GM19099 (cell line): ENCODE results near the gene KIF4B.

Experiments
- POLR2A ChIP-seq: IDR thresholded peaks from 3 replicates; pipeline ENCODE4 v1.6.1; 2011; ENCODE audit warnings: low read depth; ENCODE audit not compliant: insufficient read length; ENCODE audit errors: extremely low read depth

Gene KIF4B

GRCh38 chr5:155013526-155013925 is at the start of gene KIF4B:
Gene KIF4B, plus strand, starts transcription at chr5:155013755. Its CDS starts 105 bp downstream, at chr5:155013860.
- no peak for TF ChIP-seq POLR2A

GRCh38 chr5:154966081-154966841 is 47.3 kb upstream of the KIF4B start:
- TF ChIP-seq POLR2A, result no peak

GRCh38 chr5:154966874-154967273 is 46.7 kb upstream of the KIF4B start:
- no peak for TF ChIP-seq POLR2A

GRCh38 chr5:154967421-154968024 is 46.0 kb upstream of the KIF4B start:
- no peak for TF ChIP-seq POLR2A

- no peak for TF ChIP-seq POLR2A
Measured at GRCh38 chr5:154968953-154969352, 44.6 kb upstream of the KIF4B start.

GRCh38 chr5:154970759-154971158 is 42.8 kb upstream of the KIF4B start:
- TF ChIP-seq POLR2A, result no peak

GRCh38 chr5:154971501-154971900 is 42.1 kb upstream of the KIF4B start:
- no peak for TF ChIP-seq POLR2A

GRCh38 chr5:154972476-154973080 is 41.0 kb upstream of the KIF4B start:
- no peak for TF ChIP-seq POLR2A

GRCh38 chr5:154977409-154977808 is 36.1 kb upstream of the KIF4B start:
- no peak for TF ChIP-seq POLR2A

GRCh38 chr5:154984946-154985516 is 28.5 kb upstream of the KIF4B start:
- no peak for TF ChIP-seq POLR2A

- TF ChIP-seq POLR2A, result no peak
Measured at GRCh38 chr5:154986151-154986550, 27.4 kb upstream of the KIF4B start.

- no peak for TF ChIP-seq POLR2A
Measured at GRCh38 chr5:154989626-154990025, 23.9 kb upstream of the KIF4B start.

- no peak for TF ChIP-seq POLR2A
Measured at GRCh38 chr5:154993461-154993860, 20.1 kb upstream of the KIF4B start.

- no peak for TF ChIP-seq POLR2A
Measured at GRCh38 chr5:154995679-154996078, 17.9 kb upstream of the KIF4B start.

- TF ChIP-seq POLR2A, result no peak
Measured at GRCh38 chr5:154997746-154998145, 15.8 kb upstream of the KIF4B start.

GRCh38 chr5:154999865-155000264 is 13.7 kb upstream of the KIF4B start:
- TF ChIP-seq POLR2A, result no peak

GRCh38 chr5:155001523-155001922 is 12.0 kb upstream of the KIF4B start:
- no peak for TF ChIP-seq POLR2A
